GM12873 (cell line): ENCODE measurements around the gene SH3GL1.

ENCODE experiments used
- TF ChIP-seq, protein P1 (sequence below): IDR thresholded peaks from 2 replicates; pipeline ENCODE4 v1.5.1; 2012; ENCODE audit warnings: low read depth, mild to moderate bottlenecking, moderate library complexity, low read length, control low read depth; ENCODE audit not compliant: insufficient read depth; ENCODE audit errors: missing control alignments

Gene SH3GL1

GRCh38 chr19:4439243-4439642 lies 38.9 kb upstream of the SH3GL1 start:
- TF ChIP-seq, protein P1, sequence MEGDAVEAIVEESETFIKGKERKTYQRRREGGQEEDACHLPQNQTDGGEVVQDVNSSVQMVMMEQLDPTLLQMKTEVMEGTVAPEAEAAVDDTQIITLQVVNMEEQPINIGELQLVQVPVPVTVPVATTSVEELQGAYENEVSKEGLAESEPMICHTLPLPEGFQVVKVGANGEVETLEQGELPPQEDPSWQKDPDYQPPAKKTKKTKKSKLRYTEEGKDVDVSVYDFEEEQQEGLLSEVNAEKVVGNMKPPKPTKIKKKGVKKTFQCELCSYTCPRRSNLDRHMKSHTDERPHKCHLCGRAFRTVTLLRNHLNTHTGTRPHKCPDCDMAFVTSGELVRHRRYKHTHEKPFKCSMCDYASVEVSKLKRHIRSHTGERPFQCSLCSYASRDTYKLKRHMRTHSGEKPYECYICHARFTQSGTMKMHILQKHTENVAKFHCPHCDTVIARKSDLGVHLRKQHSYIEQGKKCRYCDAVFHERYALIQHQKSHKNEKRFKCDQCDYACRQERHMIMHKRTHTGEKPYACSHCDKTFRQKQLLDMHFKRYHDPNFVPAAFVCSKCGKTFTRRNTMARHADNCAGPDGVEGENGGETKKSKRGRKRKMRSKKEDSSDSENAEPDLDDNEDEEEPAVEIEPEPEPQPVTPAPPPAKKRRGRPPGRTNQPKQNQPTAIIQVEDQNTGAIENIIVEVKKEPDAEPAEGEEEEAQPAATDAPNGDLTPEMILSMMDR = no peak

DNA sequence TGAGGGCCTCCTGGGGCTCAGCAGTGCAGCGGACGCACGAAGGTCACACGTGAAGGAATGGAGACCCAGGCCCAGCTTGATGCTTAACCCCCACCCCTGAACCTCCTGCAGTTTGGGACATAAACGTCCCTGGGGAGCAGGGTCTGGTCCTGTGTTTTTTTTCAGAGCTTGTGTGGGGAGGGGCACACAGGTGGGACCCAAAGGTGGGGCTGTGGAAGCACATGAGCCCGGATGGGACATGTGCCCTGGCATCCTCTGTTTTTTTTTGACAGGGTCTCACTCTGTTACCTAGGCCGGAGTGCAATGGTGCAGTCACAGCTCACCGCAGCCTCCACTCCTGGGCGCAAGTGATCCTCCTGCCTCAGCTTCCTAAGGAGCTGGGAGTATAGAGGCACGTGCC lies 36.8 kb upstream of the SH3GL1 start:
- TF ChIP-seq, protein P1 = no peak

DNA sequence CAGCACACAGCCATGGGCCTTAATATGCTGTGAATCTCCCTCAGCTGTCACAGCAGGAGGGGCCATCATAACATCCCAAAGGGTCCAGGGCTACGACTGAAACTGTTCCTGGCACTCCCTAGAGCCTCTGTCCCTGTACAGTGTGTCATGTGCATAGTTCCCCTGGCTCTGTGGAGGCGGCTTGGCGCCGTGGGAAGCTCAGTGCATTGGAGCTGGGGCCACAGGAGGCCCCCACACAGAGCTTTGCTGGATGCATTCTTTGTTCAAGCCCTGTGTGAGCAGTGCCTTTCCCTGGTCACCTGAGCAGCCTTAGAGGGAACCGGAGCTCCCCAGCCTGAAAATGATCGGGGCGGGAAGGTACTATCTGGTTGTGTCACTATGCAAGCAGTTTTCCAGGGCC lies 35.9 kb upstream of the SH3GL1 start:
- TF ChIP-seq, protein P1 = no peak

GRCh38 chr19:4434391-4434790 lies 34.0 kb upstream of the SH3GL1 start:
- TF ChIP-seq, protein P1 = no peak

- TF ChIP-seq, protein P1 = no peak
Observed at GRCh38 chr19:4432918-4433506, 32.7 kb upstream of the SH3GL1 start.

- TF ChIP-seq, protein P1 = no peak
Observed at GRCh38 chr19:4431808-4432674, 31.7 kb upstream of the SH3GL1 start.

GRCh38 chr19:4431296-4431695 lies 30.9 kb upstream of the SH3GL1 start:
- TF ChIP-seq, protein P1 = no peak
